LNCAP (cell line): ENCODE data around the gene TTC4.

Source experiments
- TF ChIP-seq, protein P1 (sequence below): fragments of 450-650 bp; IDR thresholded peaks from 2 replicates; pipeline ENCODE4 v1.5.1; 2017; ENCODE audit warnings: mild to moderate bottlenecking

Gene TTC4

GRCh38 chr1:54777431-54777830, 61.8 kb downstream of the TTC4 start:
- TF ChIP-seq, protein P1, sequence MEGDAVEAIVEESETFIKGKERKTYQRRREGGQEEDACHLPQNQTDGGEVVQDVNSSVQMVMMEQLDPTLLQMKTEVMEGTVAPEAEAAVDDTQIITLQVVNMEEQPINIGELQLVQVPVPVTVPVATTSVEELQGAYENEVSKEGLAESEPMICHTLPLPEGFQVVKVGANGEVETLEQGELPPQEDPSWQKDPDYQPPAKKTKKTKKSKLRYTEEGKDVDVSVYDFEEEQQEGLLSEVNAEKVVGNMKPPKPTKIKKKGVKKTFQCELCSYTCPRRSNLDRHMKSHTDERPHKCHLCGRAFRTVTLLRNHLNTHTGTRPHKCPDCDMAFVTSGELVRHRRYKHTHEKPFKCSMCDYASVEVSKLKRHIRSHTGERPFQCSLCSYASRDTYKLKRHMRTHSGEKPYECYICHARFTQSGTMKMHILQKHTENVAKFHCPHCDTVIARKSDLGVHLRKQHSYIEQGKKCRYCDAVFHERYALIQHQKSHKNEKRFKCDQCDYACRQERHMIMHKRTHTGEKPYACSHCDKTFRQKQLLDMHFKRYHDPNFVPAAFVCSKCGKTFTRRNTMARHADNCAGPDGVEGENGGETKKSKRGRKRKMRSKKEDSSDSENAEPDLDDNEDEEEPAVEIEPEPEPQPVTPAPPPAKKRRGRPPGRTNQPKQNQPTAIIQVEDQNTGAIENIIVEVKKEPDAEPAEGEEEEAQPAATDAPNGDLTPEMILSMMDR, result no peak

DNA sequence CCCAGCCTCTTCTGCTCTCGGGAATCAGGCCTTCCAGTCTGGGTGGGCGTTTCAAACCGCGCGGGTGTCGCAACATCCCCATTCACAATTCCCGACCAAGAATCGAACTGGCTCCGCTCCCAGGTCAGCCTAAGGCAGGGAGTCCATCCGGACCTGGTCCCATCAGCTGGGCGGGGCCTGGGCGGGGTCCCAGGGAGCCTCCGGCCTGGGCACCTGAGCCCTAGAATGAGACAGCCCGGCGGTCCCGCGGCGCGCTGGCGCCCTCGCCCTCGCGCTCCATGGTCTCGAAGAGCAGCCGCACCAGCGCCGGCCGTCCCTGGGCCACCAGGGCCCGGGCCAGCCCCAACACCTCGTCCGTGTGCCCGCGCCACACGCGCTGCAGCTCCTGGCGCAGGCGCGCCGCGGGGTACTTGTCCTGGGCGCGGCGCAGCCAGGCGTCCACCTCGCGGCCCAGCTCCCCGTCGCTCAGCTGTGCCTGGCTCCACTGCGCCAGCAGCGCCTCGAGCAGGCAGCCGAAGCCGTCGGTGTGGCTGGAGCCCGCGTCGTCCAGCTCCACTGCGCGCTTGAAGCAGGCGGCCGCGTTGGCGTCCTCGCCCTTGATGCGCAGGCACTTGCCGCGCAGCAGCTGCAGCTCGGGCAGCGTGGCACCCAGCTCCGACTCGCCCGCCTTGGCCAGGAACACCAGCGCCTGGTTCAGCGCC, 65.5 kb downstream of the TTC4 start:
- TF ChIP-seq, protein P1, result no peak

GRCh38 chr1:54782156-54782555, 66.5 kb downstream of the TTC4 start:
- TF ChIP-seq, protein P1, result no peak

DNA sequence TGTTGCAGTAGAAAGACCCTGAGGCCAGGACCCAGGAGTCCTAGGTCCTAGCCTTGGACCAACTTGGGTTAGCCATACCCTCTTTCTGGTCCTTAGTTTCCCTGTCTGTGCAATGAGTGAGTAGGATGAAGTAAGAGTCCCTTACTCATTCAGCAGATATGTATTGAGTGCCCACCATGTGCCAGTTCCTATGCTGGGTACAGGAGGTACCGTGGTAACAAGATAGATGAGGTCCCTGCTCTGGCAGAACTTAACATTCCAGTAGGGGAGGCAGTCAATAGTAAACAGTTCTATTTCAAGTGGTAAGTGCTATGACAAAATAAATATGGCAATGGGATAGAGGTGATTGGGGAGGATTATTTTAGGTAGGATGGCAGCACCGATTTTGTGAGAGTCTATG, 66.9 kb downstream of the TTC4 start:
- TF ChIP-seq, protein P1, result no peak

- TF ChIP-seq, protein P1, result no peak
These were observed 68.4 kb downstream of the TTC4 start for GRCh38 chr1:54784066-54784465.

GRCh38 chr1:54786778-54787177, 71.1 kb downstream of the TTC4 start:
- TF ChIP-seq, protein P1, result no peak

DNA sequence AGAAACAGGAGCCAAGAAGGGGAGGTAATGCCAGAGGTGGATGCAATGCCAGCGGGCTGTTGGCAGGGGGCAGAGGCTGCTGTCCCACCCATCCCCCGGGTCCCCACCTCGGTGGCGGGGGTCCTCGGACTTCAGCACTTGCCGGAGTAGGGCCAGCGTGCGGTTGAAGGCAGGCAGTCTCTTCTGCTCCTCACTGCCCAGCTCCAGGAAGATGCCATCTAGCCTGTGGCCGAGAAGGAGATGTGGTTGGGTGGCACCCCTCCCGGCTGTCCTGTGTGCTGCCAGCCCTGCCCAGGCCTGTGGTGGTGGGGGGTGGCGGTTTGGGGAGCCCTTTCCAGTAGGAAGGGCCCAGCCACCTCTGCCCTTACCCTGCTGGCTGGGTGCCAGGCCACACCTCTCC, 71.9 kb downstream of the TTC4 start:
- TF ChIP-seq, protein P1, result no peak

DNA sequence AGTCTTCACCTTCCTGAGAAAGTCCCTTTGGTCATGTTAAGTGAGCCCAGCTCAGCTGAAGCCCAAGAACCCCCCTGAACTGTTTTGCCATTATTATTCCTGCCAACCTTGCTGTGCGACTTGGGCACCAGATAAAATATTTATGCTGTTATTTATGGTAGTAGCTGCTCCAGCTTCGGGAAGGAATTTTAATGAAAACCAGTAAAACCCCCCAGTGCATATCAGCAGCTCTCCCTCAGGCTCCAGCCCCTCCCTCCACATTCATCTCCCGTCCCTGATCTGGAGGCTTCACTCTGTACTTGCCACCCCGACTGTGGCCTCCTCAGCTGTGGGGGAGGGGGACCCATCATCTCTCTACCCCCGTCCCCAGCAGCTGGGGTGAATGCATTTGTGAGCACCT, 72.8 kb downstream of the TTC4 start:
- TF ChIP-seq, protein P1, result no peak
